Cardiac septum (tissue), 1 donor: ENCODE data around the gene CATSPERD. TPM values are rescaled to one million over a fixed set of nuclear protein-coding genes. Genes with fewer than 3 reads are reported as not detected.
"Not testable (repeated sequence)": the region's sequence is repeated elsewhere in the genome, so short reads cannot be mapped to it uniquely, and the experiment has no call there.

ENCODE experiments used
- DNase-seq: peaks from one replicate; pipeline ENCODE4 v3.0.0-alpha.2; 2020; ENCODE audit warnings: low spot score
- intact Hi-C: fragments of 100-400 bp; cut with DNase I; formaldehyde crosslinking; loops from one replicate; pipeline ENCODE4 v1.14.0; 2022
- total RNA-seq: library from RNA; stranded (reverse); fragmentation: NEBNext Ultra II Directional; extraction: Animal tissue kit (Norgen Biotek cat#: 25700); gene quantifications from one replicate; pipeline ENCODE4 v1.2.1, GENCODE V29; 2021
- donor health status: DM: no; HTN: no; CAD: no.

CATSPERD gene
- total RNA-seq, 1 donor from 2014 or later: not detected

DNA sequence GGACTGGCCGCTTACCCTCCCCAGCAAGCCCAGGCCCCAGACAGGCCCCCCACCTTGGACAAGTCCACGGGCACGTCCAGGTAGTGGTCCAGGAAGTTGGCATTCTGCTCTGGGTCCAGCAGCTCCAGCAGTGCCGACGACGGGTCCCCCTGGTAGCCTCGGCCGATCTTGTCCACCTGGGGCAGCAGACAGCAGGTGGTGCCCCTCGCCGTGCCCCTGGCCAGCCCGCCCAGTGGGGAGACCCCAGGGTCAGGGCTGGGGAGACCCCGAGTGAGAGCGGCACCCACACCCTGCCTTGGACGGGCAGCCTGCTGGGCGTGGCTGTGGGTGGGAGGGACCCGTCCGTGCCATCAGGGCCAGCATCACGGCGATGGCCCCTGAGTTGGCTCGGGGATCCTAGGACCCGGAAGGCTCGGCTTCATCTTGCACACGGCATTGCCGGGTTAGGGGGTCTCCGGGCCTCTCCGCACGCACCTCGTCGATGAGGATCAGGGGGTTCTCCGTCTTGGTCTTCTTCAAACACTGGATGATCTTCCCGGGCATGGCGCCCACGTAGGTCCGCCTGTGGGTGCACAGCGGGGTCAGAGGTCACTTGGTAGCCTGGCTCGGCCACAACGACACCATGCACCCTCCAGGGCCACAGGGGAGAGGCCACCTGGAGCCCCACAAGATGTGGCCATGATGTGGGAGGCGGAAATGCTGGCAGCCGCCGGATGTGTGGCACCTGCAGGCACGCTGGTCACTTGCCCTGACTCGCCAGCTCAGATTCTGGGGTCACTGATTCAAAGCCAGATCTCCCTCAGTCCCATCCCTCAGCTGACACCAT, 24.0 kb upstream of the CATSPERD start:
- peak; percentile 69 for DNase-seq
- intact Hi-C loops: no loop called here

DNA sequence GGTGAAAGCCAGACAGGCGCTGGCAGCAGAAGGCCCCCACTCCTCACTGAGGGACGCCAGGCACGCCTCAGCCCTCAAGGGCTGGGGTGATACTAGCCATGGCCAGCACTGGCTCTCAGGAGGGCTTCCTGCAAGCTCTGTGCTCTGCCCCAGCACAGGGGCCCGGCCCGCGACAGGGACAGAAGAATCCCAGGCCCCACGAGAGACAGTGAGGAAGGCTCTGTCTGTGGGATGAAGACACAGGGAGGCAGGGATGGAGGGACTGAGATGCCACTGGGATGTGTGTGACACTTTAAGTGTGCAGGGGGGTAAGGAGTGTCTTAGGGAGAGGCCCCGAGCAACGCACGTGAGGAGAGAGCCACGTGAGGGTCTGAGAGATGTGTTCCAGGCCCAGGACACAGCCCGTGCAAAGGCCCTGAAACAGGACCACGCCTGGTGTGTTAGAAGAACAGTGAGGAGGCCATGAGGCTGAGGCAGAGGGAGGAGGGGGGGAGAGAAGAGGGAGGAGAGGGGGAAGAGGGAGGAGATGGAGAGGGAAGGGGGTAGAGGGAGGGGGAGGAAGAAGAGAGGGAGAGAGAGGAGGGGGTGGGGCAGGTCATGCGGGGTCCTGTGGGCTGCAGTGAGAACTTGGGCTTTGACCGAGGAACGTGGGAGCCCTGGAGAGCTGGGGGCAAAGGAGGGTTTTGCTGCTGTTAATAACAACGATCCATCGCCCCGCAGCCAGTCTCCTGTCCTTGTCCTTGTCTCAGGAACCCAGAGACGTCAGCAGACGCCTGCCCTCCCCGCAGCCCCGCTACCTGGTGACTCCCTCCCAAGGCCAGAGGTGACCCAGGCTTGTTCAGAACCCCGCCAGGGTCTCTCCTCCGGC, 23.2 kb upstream of the CATSPERD start:
- DNase-seq: peak; percentile 69
- intact Hi-C loops: no loop called here

DNA sequence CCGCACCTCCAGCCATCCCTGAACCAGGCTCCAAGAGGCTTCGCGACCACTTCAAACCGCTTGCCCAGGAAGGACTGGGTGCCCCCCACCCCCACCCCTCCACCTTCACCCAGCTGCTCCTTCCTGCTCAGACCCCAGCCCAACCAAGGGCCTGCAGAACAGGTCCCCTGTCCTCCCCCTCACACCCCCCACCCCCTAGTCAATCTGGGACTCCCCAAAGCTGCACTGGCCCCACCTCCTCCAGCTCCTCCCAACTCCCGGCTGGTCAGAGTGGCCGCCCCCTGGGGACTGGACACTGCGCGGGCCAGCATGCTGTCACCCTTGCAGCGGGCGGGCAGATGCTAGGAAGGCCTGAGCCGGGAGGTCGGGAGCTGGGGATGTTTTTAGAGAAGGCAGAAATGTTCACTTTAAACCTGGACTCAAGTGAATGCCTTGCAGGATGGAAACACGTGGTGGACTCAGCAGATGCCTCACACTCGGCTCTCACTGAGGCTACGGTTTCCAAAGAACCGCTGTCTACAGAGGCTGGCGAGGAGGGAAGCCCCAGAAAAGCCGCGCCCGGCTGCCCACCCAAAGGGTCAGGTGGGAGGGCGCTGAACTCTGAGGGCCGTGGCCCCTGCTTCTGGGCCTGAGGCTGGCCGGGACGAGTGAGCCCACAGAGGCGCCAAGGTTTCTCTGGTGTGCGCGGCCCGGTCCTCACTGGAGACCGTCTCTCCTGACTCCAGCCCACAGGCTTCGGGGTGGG, 22.4 kb upstream of the CATSPERD start:
- no peak for DNase-seq
- intact Hi-C loops: no loop called here

DNA sequence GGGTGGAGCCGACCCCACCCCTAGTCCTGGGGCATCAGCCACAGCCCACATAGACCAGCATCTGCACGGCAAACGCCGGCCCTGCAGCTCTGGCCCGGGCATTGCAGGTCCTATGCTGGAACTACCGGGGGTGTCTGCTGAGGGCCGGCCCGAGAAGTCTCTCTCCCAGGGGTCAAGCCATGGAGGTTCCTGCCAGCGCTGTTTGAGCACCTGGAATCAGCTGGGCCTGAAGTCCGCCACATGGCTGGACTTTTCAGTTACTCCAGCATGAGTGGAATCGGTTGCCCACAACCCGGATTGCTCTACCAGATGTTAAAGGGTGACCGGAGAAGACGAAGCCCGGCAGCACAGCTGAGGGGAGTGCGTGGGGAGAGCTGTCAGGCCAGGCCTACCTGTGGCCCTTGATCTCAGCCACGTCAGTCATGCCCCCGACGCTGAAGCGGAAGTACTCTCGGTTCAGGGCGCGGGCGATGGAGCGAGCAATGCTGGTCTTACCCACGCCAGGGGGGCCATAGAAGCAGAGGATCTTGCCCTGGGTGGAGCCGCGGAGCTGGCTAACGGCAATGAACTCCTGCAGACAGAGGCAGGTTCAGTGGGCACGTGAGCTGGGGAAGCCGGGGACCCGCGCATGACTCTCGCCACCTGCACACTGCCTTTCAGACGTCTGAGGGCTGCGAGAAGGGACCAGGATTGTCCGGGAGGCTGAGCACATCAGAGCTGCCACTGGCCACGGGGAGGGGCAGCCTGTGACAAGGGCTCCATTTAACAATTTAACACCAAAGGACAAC, 21.6 kb upstream of the CATSPERD start:
- intact Hi-C loops: no loop called here
- no peak for DNase-seq

DNA sequence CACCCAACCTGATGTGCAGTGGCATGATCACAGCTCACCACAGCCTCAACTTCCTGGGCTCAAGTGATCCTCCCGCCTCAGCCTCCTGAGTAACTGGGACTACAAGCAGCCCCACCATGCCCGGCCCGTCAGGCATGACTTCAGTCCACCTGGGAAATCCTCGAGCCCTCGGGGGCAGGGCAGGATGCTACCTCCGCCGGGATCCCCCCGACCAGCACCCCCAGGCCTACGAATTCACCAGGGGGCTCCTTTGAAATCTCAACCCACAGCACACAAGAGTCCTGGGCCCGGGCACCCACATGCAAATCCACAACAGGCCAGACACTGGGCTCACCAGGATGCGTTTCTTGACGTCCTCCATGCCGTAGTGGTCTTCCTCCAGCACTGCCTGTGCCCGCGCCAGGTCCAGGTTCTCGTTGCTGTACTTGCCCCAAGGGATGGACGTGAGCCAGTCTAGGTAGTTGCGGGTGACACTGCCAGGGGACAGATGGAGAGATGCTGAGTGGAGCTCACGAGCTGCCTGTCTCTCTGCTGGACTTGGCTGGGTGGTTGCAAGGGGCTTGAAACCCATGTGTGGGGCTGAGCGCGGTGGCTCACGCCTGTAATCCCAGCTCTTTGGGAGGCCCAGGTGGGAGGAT, 19.9 kb upstream of the CATSPERD start:
- no peak for DNase-seq
- intact Hi-C loops: no loop called here

DNA sequence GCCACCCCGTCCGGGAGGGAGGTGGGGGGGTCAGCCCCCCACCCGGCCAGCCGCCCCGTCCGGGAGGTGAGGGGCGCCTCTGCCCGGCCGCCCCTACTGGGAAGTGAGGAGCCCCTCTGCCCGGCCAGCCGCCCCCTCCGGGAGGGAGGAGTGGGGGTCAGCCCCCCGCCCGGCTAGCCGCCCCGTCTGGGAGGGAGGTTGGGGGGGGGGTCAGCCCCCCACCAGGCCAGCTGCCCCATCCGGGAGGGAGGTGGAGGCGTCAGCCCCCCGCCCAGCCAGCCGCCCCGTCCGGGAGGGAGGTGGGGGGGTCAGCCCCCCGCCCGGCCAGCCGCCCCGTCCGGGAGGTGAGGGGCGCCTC, 18.4 kb upstream of the CATSPERD start:
- DNase-seq, intact Hi-C loops: not testable (repeated sequence)

DNA sequence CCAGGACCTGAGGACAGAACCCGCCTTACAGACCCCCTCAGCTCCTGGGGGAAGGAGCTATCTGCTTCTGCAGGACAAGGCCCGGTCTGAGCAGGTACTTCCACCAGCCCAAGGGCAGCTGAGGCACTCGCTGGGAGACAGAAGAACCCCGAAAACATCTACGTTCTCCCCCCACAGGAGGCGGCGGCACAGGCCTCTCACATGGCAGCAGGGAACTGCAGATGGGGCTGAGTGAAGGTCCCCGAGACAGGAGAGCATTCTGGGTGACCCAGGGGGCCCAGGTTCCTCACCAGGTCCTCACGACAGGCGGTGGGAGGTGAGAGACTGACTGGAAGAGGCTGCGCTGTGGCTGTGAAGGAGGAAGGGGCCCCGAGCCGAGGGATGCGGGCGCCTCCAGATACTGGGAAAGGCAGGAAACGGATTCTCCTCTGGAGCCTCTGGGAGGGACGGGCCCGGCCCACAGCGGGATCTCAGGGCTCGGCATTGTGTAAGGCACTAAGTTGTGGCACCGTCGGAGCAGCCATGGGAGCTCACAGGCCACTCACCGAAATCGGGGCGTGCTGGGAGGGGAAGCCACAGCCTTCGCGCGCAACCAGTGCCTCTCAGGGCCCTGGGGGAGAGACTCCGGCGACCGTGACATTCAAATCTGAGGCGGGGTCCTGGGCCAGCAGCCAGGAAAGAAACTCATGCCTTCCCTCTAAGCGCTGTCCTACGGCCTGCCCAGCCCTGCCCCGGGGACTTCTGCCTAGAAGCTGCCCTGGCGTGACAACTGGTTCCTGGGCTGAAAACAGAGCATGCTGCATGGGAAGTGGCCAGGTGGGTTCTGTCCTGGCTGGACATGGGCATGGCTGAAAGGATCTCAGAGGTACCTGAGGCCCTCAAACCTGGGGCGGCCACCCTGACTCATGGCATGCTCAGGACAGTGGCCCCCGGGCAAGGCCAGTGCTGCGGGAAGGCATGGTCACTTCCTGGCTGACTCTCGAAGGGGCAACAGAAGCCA, 16.3 kb upstream of the CATSPERD start:
- intact Hi-C loops: no loop called here
- DNase-seq: no peak

DNA sequence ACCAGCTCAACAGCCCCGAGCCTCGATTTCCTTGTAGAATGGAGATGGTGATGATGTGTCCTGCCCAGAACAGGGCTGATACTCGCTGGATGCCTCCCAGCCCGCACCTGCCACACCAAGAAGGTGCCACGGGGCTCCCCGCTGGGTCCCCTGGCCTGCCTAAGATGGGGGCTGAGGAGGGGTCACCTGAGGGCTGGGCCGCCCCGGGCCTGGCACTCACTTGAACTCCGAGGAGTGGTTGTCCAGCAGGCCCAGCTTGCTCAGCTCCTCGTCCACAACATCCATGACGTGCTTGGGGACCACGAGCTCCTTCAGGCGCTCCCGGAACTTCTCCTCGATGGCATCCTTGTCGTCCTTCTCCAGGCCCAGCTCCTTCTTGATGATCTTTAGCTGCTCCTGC, 14.9 kb upstream of the CATSPERD start:
- DNase-seq: no peak
- intact Hi-C loops: no loop called here

DNA sequence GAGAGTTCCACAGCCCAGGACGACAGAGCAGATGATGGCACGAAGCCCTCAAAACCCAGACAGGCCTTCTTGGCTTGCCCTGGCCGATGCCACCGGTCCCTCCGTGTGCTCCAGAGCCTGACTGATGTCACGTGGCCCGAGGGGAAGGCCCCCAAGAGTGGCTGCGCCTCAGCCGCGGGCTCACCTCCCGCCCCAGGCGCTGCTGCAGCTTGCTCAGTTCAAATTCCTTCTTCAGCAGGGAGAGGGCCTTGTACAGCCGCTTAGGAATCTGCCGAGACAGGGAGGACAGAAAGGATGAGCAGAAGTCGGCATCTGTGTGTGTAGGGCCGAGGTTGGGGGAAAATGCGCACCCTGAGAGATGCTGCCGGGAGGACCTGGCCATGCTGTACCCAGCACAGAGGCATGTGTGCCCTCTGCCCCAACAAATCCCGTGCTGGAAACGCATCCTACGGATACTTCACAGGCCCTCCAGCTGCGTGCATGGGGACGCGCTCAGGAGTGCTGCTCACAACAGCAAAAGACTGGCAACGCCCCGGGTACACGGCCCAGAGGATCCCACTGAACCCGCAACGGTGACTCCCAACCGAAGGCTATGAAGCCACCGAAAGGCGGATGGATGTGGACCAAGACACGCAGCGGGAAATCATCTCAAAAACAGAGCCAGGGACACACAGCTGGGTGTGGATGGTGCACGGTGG, 13.4 kb upstream of the CATSPERD start:
- no peak for DNase-seq
- intact Hi-C loops: no loop called here

DNA sequence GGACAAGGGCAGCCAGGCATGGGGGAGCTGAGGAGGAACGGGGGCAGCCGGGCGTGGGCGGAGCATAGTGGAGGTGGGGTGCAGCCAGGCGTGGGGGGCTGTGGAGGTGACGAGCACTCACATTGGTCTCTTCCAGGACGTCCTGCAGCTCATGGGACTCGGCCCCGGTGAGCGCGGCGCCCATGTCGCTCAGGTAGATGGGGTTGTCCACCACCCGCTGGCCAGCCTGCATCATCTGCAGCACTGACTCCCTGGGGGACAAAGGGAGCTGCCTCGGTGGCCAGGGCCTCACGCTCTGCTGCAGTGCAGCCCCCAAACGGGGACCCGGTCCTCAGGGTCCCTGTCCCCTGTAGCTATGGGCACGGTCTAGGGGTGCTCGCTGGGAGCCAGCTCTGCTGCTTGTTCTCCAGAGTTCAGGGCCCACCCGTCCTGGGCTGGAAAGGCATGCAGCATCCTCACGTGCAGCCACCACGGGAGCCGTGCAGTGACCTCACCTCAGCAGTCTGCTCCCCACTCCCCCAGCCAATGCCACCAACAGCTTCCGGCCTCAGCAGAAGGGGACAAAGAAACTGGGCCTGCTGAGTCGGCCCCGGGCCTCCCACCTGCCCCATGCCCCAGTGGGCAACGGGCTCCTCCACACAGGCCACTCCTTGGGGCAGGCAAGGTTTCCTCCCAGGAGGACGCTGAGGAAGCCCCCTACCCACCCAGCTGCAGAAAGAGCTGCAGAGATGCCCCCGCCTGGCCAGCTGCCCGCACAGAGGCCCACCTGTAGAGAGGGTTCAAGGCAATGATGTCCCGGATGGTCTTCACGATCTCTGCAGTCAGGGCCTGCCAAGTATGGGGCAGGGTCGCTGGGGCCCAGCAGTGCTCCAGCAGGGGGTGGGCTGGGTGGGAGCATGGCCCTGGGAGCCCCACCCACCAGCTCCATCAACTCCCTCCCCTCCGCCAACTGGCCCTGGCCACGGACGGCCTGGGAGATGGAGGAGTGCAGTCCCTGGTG, 12.6 kb upstream of the CATSPERD start:
- intact Hi-C loops: no loop called here

DNA sequence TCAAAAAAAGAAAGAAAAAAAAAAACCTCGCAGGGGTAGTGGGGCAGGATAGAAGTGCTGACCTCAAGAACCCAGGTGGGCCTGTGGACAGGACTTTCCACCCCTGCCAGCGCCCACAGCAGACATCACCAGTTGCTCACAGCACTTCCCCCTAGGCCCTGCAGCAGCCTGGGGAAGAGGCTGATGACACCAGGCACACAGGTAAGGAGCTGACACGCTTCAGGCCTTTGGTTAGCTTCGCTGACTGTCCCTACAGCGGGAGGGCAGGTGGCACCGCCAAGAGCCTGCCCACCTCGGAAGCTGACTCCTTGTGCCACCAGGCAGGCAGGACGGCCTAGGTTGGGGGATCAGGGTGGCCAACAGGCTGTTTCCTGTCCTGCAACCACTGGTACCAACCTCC, 9.4 kb upstream of the CATSPERD start:
- intact Hi-C loops: no loop called here
- DNase-seq: no peak

More for the DNA sequence above, 12.6 kb upstream of the CATSPERD start:
- DNase-seq: no peak

DNA sequence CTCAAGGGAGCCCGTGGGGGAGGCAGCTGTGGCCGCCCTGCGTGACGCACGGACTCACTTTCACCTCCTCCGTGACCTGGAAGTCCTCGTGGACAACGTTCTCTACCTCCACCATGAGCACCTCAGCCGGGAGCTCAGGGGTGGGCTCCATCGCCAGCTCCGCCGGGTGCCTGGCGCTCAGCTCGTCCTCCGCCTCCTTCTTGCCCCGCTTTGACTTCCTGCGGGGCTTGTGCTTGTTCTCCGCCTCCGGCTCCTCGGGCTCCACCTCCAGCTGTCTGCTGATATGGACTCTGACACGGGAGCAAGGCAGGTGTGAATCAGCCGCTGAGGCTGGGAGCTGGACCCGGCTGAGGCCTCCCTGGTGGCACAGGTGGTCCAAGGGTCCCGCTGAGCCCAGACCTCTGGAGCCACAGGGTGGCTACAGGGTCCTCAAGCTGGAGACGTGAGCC, 8.7 kb upstream of the CATSPERD start:
- intact Hi-C loops: no loop called here
- DNase-seq: no peak

DNA sequence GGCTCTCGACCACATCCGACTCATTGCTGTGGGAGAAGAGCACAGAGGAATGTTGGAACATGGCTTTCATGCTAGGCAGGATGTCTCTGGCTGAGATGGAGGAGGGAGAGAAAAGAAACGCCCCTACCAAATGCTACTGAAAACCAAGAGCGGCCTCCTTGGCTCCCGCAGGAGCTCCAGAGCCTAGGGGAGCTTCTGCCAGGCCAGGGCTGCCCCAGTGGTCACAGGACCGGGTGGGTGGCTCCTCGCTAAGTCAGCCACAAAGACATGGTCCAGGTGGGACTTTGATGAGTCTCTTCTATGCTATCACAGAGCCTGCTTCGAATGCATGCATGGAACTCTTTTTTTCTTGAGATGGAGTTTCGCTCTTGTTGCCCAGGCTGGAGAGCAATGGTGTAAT, 7.2 kb upstream of the CATSPERD start:
- no peak for DNase-seq
- intact Hi-C loops: no loop called here

DNA sequence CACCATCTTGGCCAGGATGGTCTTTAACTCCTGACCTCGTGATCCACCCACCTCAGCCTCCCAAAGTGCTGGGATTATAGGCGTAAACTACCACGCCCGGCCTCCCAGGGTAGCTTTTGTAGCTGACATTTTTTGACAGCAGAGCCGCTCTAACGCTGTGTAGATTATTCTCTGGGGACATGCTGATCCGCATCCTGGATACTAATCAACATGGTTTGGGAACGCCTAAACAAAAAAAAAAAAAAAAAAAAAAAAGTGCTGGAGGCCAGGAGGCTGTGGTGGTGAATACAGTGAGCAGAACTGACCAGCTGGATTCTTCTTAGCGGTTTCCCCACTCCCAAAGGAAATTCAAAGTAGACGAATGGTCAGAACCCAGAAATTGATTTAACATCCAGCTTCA, 5.6 kb upstream of the CATSPERD start:
- intact Hi-C loops: no loop called here
- DNase-seq: no peak

DNA sequence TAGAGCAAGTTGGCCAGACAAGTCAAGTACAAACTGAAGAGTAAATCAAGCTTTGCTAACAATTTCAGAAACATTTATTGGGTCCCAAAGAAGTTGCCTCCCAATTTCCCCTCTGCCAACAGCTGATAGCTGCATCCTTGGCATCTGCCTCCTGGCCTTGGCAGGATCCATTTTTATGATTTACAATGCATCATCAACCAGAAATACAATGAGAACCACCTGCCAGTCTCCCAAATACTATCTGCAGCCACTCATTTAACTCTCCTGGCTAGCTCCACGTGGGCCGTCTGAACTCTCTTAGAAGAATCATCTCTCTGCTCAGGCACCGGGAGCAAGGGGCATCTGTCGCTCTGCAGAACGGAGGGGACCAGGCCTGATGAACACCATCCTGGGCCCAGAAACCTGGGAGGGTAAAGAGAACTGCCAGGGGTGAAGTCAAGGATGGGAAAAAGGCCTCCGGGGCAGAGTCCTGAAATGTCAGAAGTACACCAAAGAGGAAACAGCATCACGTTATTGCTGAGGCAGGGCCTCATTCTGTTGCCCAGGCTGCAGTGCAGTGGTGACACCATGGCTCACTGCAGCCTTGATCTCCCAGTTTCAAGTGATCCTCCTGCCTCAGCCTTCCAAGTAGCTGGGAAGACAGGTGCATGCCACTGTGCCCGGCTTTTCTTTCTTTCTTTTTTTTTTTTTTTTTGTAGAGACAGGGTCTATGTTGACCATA, 3.1 kb upstream of the CATSPERD start:
- no peak for DNase-seq
- intact Hi-C loops: no loop called here
